HUES64 (cell line): Measurements from ENCODE around the gene ELMOD3.
"Not testable (repeated sequence)": the region's sequence is repeated elsewhere in the genome, so short reads cannot be mapped to it uniquely, and the experiment has no call there.

Experiments
- H3K27ac ChIP-seq: 2 replicates; pipeline ENCODE4 v1.7.0; 2013; ENCODE audit warnings: low read depth, low read length, inconsistent platforms
- H3K27me3 ChIP-seq: 2 replicates; pipeline ENCODE4 v1.6.1; 2013; ENCODE audit warnings: mild to moderate bottlenecking, low read length; ENCODE audit not compliant: insufficient read depth
- H3K36me3 ChIP-seq: 2 replicates; pipeline ENCODE4 v1.6.1; 2013; ENCODE audit warnings: mild to moderate bottlenecking, low read length; ENCODE audit not compliant: insufficient read depth
- H3K4me1 ChIP-seq: 2 replicates; pipeline ENCODE4 v1.6.1; 2013; ENCODE audit warnings: mild to moderate bottlenecking, low read length, moderate library complexity; ENCODE audit not compliant: insufficient read depth
- H3K4me3 ChIP-seq: 2 replicates; pipeline ENCODE4 v1.5.1; 2013; ENCODE audit warnings: mild to moderate bottlenecking, low read length, moderate library complexity
- H3K9ac ChIP-seq: 2 replicates; pipeline ENCODE4 v1.6.1; 2013; ENCODE audit warnings: mild to moderate bottlenecking, low read depth, low read length
- H3K9me3 ChIP-seq: 2 replicates; pipeline ENCODE4 v1.6.1; 2013; ENCODE audit warnings: low read depth, low read length; ENCODE audit not compliant: insufficient read depth
- WGBS: fragments of 150-250, 120-280 bp; methylation state at CpG from one replicate; pipeline ENCODE4 v1.1.7; 2013; ENCODE audit warnings: missing lambda C conversion rate; 5-methylcytosine and 5-hydroxymethylcytosine counted together

Gene ELMOD3

DNA sequence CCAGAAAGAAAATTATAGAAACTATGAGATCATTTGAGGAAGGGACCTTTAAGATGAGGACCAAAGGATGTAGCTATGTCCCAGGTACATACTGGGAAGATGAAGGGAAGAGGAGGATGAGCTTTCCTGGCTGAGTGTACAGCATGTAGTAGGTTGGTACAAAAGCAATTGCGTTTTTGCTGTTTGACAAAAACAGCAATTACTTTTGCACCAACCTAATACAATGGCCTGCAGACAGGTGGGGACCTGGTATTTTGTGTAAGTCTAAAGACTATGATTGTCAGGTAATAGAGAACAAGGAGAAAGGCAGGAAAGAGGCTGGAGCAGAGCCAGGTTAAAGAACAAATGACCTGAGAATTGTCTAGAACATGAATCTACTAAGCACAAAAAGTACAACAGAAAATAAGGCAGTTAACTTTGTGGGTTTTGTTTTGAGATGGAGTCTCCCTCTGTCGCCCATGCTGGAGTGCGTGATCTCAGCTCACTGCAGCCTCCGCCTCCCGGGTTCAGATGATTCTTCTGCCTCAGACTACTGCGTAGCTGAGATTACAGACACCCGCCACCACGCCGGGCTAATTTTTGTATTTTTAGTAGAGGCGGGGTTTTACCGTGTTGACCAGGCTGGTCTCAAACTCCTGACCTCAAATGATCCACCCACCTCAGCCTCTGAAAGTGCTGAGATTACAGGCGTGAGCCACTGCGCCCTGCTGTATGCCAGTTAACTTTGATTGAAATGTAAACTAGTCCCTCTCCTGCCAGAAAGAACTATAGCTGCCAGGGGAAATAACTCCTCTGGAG is 23.5 kb upstream of the ELMOD3 start:
- H3K9ac ChIP-seq: no peak overlapping the region
- H3K9me3 ChIP-seq: no peaks in the 10 kb centered on the region
- no peak overlapping the region for H3K27ac ChIP-seq
- WGBS: 72% methylated on average over 10 of the region's 13 CpGs
- peaks cover 7% of the 10 kb centered on the region for H3K36me3 ChIP-seq
- H3K4me3 ChIP-seq: no peak overlapping the region
- H3K4me1 ChIP-seq: peaks cover 15% of the 10 kb centered on the region
- H3K27me3 ChIP-seq: no peaks in the 10 kb centered on the region

DNA sequence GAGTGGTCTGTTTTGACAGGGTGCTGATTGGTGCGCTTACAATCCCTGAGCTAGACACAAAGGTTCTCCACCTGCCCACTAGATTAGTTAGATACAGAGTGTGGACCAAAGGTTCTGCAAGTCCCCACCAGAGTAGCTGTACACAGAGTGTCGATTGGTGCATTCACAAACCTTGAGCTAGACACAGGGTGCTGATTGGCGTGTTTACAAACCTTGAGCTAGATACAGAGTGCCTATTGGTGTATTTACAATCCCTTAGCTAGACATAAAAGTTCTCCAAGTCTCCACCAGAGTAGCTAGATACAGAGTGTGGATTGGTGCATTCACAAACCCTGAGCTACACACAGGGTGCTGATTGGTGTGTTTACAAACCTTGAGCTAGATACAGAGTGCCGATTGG is 20.7 kb upstream of the ELMOD3 start:
- H3K4me1 ChIP-seq, H3K36me3 ChIP-seq, H3K9ac ChIP-seq, H3K27me3 ChIP-seq, H3K9me3 ChIP-seq, H3K4me3 ChIP-seq, H3K27ac ChIP-seq: not testable (repeated sequence)
- WGBS: 97% methylated on average over 3 of the region's 4 CpGs

DNA sequence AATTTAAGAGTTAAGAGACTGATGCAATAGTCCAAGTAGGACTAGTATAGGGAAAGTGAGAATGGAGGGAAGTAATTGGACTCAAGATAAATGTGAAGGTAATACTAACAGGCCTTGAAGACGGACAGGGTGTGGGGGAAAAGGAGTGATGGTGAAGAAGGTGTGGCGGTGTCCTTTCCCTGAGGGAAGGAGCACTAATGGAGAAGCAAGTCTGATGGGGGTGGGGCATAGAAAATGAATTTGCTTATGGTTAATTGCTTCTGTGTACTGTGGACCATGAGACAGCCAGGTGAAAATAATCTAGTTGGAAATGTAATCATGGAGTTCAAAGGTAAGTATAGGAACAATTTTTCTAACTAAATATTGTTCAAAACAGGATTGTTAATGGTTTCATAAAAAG is 19.6 kb upstream of the ELMOD3 start:
- WGBS: 48% methylated on average over 2 of the region's 2 CpGs
- Histone ChIP-seq H3K9me3 (no peaks in the 10 kb centered on the region), H3K4me3 (no peak overlapping the region), H3K4me1 (0 out of 2 replicates have a peak, but pooled peaks cover 8% of the 10 kb centered on the region), H3K9ac (no peak overlapping the region), H3K27me3 (no peaks in the 10 kb centered on the region), H3K36me3 (no peaks in the 10 kb centered on the region), H3K27ac (no peak overlapping the region)

DNA sequence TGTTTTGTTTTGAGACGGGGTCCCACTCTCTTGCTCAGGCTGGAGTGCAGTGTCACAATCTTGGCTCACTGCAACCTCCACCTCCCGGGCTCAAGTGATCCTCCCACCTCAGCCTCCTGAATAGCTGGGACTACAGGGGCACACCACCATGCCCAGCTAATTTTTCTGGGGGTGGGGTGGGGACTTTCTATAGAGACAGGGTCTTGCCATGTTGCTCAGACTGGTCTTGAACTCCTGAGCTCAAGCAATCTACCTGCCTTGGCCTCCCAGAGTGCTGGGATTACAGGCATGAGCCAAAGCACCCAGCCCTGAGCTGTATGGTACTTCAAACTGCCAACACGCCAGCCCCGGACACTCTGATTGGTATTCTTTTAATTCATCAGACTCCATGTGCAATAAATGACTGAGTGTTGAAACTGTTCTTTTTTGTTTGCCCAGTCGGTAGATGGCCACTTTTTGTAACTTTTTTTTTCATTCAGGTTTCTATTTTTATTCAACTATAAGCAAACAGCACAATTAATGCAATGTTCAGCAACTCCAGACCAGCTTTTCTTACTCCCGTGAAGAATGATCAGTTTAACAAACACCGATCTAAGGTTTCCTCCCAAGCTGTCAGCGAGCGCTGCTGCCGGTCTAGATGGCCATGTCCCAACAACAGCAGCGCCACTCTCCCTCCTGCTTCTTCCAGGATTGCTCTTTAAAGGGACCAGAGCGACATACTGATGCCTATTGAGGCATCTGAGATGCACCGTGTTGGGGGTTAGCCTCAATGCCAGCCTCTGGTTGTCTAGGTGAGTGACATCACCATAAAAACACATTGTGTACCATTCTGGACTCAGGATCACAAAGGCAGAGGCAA is 14.3 kb upstream of the ELMOD3 start:
- H3K9me3 ChIP-seq: no peaks in the 10 kb centered on the region
- H3K4me1 ChIP-seq: peaks cover 6% of the 10 kb centered on the region; the same call in 1 of the 2 replicates
- H3K36me3 ChIP-seq: no peaks in the 10 kb centered on the region
- H3K4me3 ChIP-seq: no peak overlapping the region
- no peak overlapping the region for H3K27ac ChIP-seq
- H3K27me3 ChIP-seq: no peaks in the 10 kb centered on the region
- 82% methylated on average over 13 of the region's 13 CpGs for WGBS
- no peak overlapping the region for H3K9ac ChIP-seq

DNA sequence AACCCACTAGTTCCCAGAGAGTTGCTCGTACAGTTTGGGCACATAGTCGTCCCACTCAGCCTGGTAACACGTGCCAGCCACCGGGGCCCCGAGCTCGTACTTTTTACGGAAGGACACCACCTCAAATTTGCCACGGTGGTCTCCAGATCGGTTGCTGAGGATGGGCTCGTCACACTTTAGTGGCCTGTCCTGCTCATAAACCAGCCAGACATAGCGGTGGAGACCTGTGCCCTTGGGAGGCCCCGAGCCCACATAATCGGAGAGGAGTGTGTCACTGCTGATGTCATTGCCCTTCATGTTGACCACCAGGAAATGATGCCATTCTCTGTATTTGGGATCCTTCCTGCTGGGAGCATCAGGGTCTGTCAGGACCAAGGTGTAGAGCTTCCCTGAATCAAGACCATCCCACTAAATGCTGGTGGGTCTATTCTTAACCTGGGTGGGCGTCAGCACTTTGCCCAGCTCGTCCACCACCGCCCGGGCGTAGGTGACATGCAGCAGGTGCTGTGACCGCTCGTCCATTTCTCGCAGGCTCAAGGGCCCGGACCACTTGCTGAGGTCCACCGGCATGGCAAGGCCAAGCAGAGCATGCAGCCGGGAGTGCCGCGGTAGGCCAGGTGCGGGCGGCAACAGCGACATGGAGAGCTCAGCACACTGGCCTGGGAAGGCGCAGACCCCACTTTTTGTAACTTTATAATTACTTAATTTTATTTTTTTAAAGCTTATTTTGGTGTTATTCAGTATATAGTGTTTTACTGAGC is 13.1 kb upstream of the ELMOD3 start:
- H3K4me1 ChIP-seq: peaks cover 6% of the 10 kb centered on the region; the same call in 1 of the 2 replicates
- H3K27ac ChIP-seq: no peak overlapping the region
- peaks cover 3% of the 10 kb centered on the region; the same call in 1 of the 2 replicates for H3K36me3 ChIP-seq
- no peaks in the 10 kb centered on the region for H3K9me3 ChIP-seq
- no peaks in the 10 kb centered on the region for H3K27me3 ChIP-seq
- no peak overlapping the region for H3K4me3 ChIP-seq
- WGBS: 94% methylated on average over 29 of the region's 30 CpGs
- no peak overlapping the region for H3K9ac ChIP-seq

DNA sequence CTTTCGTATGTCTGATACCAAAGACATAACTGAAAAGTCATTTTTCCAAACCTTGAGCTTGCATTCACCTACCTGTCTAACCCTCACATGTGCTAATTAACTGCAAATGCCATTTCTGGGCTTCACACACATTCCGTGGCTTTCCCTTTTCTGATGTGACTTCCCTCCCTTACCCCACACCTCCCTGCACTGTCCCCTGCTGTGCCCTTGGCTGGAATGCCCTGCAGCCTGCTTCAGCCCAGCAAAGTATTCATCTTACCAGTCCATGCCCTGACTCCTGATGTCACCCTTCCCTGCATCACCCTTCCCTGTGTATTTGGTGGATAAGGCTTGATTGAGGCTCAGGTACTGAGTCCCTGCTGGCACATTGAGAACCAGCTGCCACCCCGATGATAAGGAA is 12.4 kb upstream of the ELMOD3 start:
- 79% methylated on average over 3 of the region's 3 CpGs for WGBS
- Histone ChIP-seq H3K27me3 (no peaks in the 10 kb centered on the region), H3K36me3 (peaks cover 3% of the 10 kb centered on the region; the same call in 1 of the 2 replicates), H3K4me3 (no peak overlapping the region), H3K4me1 (peaks cover 6% of the 10 kb centered on the region; the same call in 1 of the 2 replicates), H3K27ac (no peak overlapping the region), H3K9me3 (no peaks in the 10 kb centered on the region), H3K9ac (no peak overlapping the region)

DNA sequence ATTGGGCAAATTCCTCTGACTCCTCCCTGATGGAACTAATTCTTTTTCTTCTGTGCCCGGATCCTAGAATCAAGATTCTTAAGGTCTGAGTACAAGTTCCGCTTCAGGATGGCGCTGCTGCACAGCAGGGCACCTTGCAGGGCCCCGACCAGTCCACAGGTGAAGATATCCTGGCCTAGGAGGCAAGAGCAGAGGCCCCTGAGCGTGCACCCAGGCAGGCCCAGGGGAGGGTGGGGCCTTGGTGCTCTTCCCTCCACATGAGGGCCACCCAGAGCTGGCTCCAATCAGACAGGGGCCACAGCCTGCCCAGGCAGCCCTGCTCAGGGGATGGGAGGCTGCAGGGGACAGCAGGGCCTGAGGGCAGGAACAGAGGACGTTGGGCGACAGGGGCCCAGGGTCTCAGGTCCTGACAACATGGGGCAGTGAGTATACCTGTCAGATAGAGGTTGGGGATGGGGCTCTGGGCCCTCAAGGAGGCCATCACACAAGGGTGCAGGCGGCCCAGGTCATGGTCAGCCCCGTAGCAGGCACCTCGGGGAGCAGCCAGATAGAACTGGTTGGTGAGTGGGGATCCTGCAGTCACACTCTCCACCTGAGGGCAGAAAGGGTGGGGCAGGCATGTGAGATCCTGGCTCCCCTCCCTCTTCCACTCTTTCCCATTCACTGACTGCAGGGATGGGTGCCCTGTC is 11.2 kb upstream of the ELMOD3 start:
- H3K27me3 ChIP-seq, H3K27ac ChIP-seq, H3K4me1 ChIP-seq, H3K9me3 ChIP-seq, H3K36me3 ChIP-seq, H3K4me3 ChIP-seq, H3K9ac ChIP-seq: not testable (repeated sequence)
- WGBS: 88% methylated on average over 10 of the region's 10 CpGs

DNA sequence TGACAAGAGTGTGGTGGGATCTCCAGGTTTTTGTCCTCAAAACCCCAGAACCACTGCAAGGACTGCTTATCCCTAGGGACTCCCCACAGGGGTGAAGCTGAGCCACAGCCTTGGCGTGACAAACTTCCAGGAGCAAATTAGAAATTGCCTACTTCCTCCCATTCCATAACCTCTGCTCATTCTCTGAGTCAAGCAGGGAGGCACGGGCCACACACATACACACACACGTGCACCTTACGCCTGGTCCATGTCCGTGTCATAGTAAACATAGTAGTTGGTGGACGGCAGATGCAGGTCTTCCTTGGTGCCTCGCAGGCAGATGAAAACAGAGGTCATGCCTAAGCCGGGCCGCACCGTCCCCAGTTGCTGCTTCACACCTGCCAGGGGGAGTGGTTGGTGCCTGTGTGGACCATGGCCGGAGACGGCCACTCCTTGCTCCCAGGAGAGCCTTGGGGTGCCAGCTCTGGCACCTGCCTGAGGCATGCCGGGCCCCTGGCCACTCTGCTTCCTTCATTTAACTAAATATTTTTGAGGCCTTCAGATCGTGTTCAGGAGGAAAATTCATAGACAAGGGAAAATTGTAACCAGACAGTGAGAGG is 10.1 kb upstream of the ELMOD3 start:
- Histone ChIP-seq H3K4me3 (no peak overlapping the region), H3K4me1 (peaks cover 6% of the 10 kb centered on the region; the same call in 1 of the 2 replicates), H3K9ac (no peak overlapping the region), H3K27ac (no peak overlapping the region), H3K9me3 (no peaks in the 10 kb centered on the region), H3K27me3 (no peaks in the 10 kb centered on the region), H3K36me3 (peaks cover 9% of the 10 kb centered on the region)
- WGBS: 95% methylated on average over 14 of the region's 14 CpGs

DNA sequence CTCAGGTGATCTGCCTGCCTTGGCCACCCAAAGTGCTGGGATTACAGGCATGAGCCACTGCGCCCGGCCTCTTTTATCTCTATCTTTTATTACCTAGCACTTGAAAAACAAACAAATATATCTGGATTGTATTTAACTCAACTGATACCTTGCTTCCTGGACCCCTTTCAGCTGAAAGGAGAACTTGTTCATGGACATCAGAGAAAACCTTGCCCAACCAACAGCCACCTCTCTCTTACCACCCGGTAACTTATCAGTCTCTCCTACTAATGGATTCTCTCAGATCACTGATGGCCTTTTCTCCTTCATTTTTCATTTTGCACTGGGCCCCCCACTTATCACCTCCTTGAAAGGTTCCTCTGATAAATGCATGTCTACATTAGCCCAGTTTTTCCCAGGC is 7.0 kb upstream of the ELMOD3 start:
- no peak overlapping the region for H3K27ac ChIP-seq
- no peaks in the 10 kb centered on the region for H3K4me1 ChIP-seq
- WGBS: 96% methylated on average over 3 of the region's 3 CpGs
- H3K4me3 ChIP-seq: no peak overlapping the region
- H3K9ac ChIP-seq: no peak overlapping the region
- H3K36me3 ChIP-seq: peaks cover 23% of the 10 kb centered on the region
- no peaks in the 10 kb centered on the region for H3K27me3 ChIP-seq
- H3K9me3 ChIP-seq: no peaks in the 10 kb centered on the region

DNA sequence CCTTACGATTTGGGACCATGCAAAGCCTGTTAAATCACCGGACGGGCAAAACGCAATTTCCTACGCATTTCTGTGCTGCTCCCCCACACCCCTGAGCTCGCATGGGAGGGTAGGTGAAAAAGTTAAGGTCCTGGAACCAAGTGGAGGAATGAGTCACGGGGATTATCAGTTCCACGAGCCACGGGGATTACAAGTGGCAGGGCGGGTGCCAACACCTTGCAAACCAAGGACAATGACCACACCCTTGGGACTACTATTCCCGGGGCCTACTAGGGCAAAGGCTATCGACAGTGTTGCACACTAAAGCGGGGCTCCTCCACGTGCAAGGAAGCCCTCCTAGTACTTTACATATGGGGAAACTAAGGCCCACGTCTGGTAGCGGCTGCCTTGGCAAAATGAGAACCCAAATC is 688 bp upstream of the ELMOD3 start:
- Histone ChIP-seq H3K9me3 (no peaks in the 10 kb centered on the region), H3K9ac (peak overlapping the region; percentile 71), H3K4me1 (peaks cover 8% of the 10 kb centered on the region; the same call in 1 of the 2 replicates), H3K4me3 (peak overlapping the region; percentile 92), H3K27ac (no peak overlapping the region), H3K27me3 (no peaks in the 10 kb centered on the region), H3K36me3 (peaks cover 37% of the 10 kb centered on the region)
- WGBS: 65% methylated on average over 16 of the region's 16 CpGs
